Ishikawa (cell line): Measurements from ENCODE around the gene PLEKHA3.

Experiments
- CEBPB ChIP-seq: IDR thresholded peaks from 2 replicates; pipeline ENCODE4 v1.6.1; 2012
- CREB1 ChIP-seq: IDR thresholded peaks from 2 replicates; pipeline ENCODE4 v1.6.1; 2012; ENCODE audit warnings: low read depth
- EP300 ChIP-seq: IDR thresholded peaks from 2 replicates; pipeline ENCODE4 v1.6.1; 2012; ENCODE audit warnings: borderline replicate concordance
- FOXM1 ChIP-seq: IDR thresholded peaks from 2 replicates; pipeline ENCODE4 v1.6.1; 2012; ENCODE audit warnings: low read depth, borderline replicate concordance
- MAX ChIP-seq: IDR thresholded peaks from 2 replicates; pipeline ENCODE4 v1.6.1; 2012
- NFIC ChIP-seq: IDR thresholded peaks from 2 replicates; pipeline ENCODE4 v1.6.1; 2012
- RAD21 ChIP-seq: IDR thresholded peaks from 2 replicates; pipeline ENCODE4 v1.6.1; 2012; ENCODE audit warnings: low read depth
- TAF1 ChIP-seq: IDR thresholded peaks from 2 replicates; pipeline ENCODE4 v1.6.1; 2012; ENCODE audit warnings: low read depth, mild to moderate bottlenecking
- TCF12 ChIP-seq: IDR thresholded peaks from 2 replicates; pipeline ENCODE4 v1.6.1; 2012; ENCODE audit warnings: low read depth
- TEAD4 ChIP-seq: IDR thresholded peaks from 2 replicates; pipeline ENCODE4 v1.6.1; 2012
- YY1 ChIP-seq: IDR thresholded peaks from 2 replicates; pipeline ENCODE4 v1.6.1; 2012; ENCODE audit warnings: low read depth
- ZBTB7A ChIP-seq: IDR thresholded peaks from 2 replicates; pipeline ENCODE4 v1.6.1; 2012; ENCODE audit warnings: low read depth
- TF ChIP-seq, protein P1 (sequence below): IDR thresholded peaks from 2 replicates; pipeline ENCODE4 v1.6.1; 2012; ENCODE audit warnings: low read depth, mild to moderate bottlenecking
- TF ChIP-seq, protein P2 (sequence below): IDR thresholded peaks from 2 replicates; pipeline ENCODE4 v1.6.1; 2012

GRCh38 chr2:178450524-178450773 lies 29.8 kb upstream of the PLEKHA3 start:
- TF ChIP-seq, protein P1, sequence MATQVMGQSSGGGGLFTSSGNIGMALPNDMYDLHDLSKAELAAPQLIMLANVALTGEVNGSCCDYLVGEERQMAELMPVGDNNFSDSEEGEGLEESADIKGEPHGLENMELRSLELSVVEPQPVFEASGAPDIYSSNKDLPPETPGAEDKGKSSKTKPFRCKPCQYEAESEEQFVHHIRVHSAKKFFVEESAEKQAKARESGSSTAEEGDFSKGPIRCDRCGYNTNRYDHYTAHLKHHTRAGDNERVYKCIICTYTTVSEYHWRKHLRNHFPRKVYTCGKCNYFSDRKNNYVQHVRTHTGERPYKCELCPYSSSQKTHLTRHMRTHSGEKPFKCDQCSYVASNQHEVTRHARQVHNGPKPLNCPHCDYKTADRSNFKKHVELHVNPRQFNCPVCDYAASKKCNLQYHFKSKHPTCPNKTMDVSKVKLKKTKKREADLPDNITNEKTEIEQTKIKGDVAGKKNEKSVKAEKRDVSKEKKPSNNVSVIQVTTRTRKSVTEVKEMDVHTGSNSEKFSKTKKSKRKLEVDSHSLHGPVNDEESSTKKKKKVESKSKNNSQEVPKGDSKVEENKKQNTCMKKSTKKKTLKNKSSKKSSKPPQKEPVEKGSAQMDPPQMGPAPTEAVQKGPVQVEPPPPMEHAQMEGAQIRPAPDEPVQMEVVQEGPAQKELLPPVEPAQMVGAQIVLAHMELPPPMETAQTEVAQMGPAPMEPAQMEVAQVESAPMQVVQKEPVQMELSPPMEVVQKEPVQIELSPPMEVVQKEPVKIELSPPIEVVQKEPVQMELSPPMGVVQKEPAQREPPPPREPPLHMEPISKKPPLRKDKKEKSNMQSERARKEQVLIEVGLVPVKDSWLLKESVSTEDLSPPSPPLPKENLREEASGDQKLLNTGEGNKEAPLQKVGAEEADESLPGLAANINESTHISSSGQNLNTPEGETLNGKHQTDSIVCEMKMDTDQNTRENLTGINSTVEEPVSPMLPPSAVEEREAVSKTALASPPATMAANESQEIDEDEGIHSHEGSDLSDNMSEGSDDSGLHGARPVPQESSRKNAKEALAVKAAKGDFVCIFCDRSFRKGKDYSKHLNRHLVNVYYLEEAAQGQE, result no peak
- TF ChIP-seq MAX (no peak), FOXM1 (no peak), EP300 (no peak), CREB1 (no peak), TAF1 (no peak), NFIC (no peak), TEAD4 (no peak), RAD21 (no peak), YY1 (no peak), CEBPB (no peak), ZBTB7A (no peak), TCF12 (no peak)
- TF ChIP-seq, protein P2, sequence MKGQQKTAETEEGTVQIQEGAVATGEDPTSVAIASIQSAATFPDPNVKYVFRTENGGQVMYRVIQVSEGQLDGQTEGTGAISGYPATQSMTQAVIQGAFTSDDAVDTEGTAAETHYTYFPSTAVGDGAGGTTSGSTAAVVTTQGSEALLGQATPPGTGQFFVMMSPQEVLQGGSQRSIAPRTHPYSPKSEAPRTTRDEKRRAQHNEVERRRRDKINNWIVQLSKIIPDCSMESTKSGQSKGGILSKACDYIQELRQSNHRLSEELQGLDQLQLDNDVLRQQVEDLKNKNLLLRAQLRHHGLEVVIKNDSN, result no peak
